ENCODE measurements around the gene CP. TPM values are rescaled to one million over a fixed set of nuclear protein-coding genes. Genes with fewer than 3 reads are reported as not detected.
A peak's percentile ranks its signal among the peaks of the same experiment; 100 is the strongest.

CP gene
- total RNA-seq, 5 donors from 2014 or later (not counting 1 experiment from before 2014, with no cell fraction given), result 0.69 to 1.9 (median 0.73) TPM; not detected in 2

GRCh38 chr3:149181182-149181581 lies 40.4 kb downstream of the CP start:
- Mint-ChIP-seq H3K27me3 (no peaks in the 10 kb centered on the region), H3K4me1 (no peaks in the 10 kb centered on the region), H3K27ac (no peak overlapping the region), H3K4me3 (no peak overlapping the region), H3K36me3 (peaks cover 7% of the 10 kb centered on the region), H3K9me3 (no peaks in the 10 kb centered on the region)
- WGBS (ENCODE audit: insufficient coverage), result 88% methylated on average over 2 of the region's 2 CpGs
- no peak for DNase-seq
- ATAC-seq (replicated peaks in 1 of 4), result no peak
- H3K4me1 ChIP-seq (ENCODE audit: control insufficient read depth in 1 of 2, extremely low read depth in 1 of 2, insufficient read depth in 2 of 2, low read length in 2 of 2), result no peaks in the 10 kb centered on the region
- H3K27ac ChIP-seq (ENCODE audit: low read length), result no peak overlapping the region
- no peak overlapping the region for H3K4me3 ChIP-seq (ENCODE audit: control insufficient read depth in 1 of 2, extremely low read depth in 1 of 2, low read length in 1 of 2)
- H3K27me3 ChIP-seq (replicated peaks in 1 of 2; ENCODE audit: control insufficient read depth in 2 of 2, extremely low read depth in 1 of 2, insufficient read depth in 2 of 2, low read length in 1 of 2), result no peaks in the 10 kb centered on the region
- peaks cover 0 to 16% of the 10 kb centered on the region in 2 donors for H3K36me3 ChIP-seq (ENCODE audit: control insufficient read depth in 2 of 2, extremely low read depth in 1 of 2, insufficient read depth in 1 of 2, low read length in 1 of 2)
- CTCF ChIA-PET, result no interaction called here
- POLR2A ChIA-PET, result no interaction called here
- no peaks in the 10 kb centered on the region for H3K9me3 ChIP-seq

DNA sequence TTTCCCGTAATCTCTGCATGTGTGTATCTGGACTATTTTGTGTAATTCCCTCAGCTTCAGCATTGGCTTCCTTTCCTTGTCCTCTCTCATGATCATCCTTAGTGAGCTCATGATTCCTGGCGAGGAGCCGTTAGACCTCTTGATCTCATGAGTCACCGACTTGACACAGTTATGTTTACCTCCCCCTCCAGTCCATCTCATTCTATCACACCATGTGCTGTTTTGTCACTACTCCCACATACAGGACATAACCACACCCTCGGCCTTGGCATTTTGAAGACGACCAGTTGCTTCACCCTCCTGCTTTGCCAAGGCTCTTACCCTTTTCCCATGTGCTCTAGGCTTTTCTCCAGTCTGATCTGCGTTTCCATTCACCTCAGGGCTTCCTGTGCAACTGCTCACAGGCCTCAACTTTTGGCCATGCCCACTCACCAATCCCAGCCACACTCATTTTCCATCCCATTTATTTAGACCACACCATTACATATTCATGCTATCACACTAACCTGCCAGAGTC lies 41.5 kb downstream of the CP start:
- H3K9me3 Mint-ChIP-seq, result no peaks in the 10 kb centered on the region
- Histone ChIP-seq H3K27me3 (replicated peaks in 1 of 2; ENCODE audit: control insufficient read depth in 2 of 2, extremely low read depth in 1 of 2, insufficient read depth in 2 of 2, low read length in 1 of 2) (no peaks in the 10 kb centered on the region), H3K4me3 (ENCODE audit: control insufficient read depth in 1 of 2, extremely low read depth in 1 of 2, low read length in 1 of 2) (no peak overlapping the region), H3K9me3 (no peaks in the 10 kb centered on the region), H3K27ac (ENCODE audit: low read length) (no peak overlapping the region), H3K36me3 (ENCODE audit: control insufficient read depth in 2 of 2, extremely low read depth in 1 of 2, insufficient read depth in 1 of 2, low read length in 1 of 2) (peaks cover 0 to 16% of the 10 kb centered on the region in 2 donors), H3K4me1 (ENCODE audit: control insufficient read depth in 1 of 2, extremely low read depth in 1 of 2, insufficient read depth in 2 of 2, low read length in 2 of 2) (no peaks in the 10 kb centered on the region)
- ChIA-PET POLR2A (no interaction called here), CTCF (no interaction called here)
- 75% methylated on average over 6 of the region's 7 CpGs for WGBS (ENCODE audit: insufficient coverage)
- H3K4me3 Mint-ChIP-seq, result no peak overlapping the region
- no peak overlapping the region for H3K27ac Mint-ChIP-seq
- ATAC-seq (replicated peaks in 1 of 4) (no peak), DNase-seq (no peak)
- H3K4me1 Mint-ChIP-seq, result peaks cover 0 to under 1% (median under 1%) of the 10 kb centered on the region in 3 donors
- no peaks in the 10 kb centered on the region for H3K27me3 Mint-ChIP-seq
- peaks cover 12% of the 10 kb centered on the region for H3K36me3 Mint-ChIP-seq

DNA sequence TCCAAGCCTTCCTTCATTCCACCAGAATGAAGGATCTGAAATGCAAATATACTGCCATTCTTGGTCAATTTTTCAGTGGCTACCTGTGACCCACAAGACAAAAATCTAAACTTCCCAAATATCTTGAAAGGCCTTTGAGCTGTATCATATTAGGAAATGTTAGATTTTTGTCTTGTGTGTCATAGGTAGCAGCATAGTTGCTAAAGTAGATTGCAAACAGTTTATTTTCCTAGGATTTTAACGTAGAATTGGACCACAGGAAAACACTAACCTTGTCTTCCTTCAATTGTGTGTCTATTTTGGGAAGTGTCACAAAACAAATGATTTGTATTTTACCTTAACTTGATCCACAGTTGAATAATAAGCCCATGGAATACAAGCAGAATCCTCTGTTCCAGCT lies 42.4 kb downstream of the CP start:
- no peak overlapping the region for H3K27ac Mint-ChIP-seq

GRCh38 chr3:149177122-149177521 lies 44.5 kb downstream of the CP start:
- Mint-ChIP-seq H3K4me3 (no peak overlapping the region), H3K9me3 (no peaks in the 10 kb centered on the region), H3K36me3 (peaks cover 35% of the 10 kb centered on the region), H3K27me3 (no peaks in the 10 kb centered on the region), H3K4me1 (peaks cover 7 to 13% (median 7%) of the 10 kb centered on the region in 3 donors), H3K27ac (no peak overlapping the region)
- DNase-seq (no peak), ATAC-seq (replicated peaks in 1 of 4) (no peak)
- ChIA-PET CTCF (interaction anchor here (0.6 kb wide), 2 partner anchors 10 to 136 kb away, joined by 3 to 4 read pairs; no protein-coding TSS in a partner anchor), POLR2A (no interaction called here)
- Histone ChIP-seq H3K4me3 (ENCODE audit: control insufficient read depth in 1 of 2, extremely low read depth in 1 of 2, low read length in 1 of 2) (no peak overlapping the region), H3K4me1 (ENCODE audit: control insufficient read depth in 1 of 2, extremely low read depth in 1 of 2, insufficient read depth in 2 of 2, low read length in 2 of 2) (no peaks in the 10 kb centered on the region), H3K9me3 (no peaks in the 10 kb centered on the region), H3K27me3 (replicated peaks in 1 of 2; ENCODE audit: control insufficient read depth in 2 of 2, extremely low read depth in 1 of 2, insufficient read depth in 2 of 2, low read length in 1 of 2) (no peaks in the 10 kb centered on the region), H3K27ac (ENCODE audit: low read length) (no peak overlapping the region), H3K36me3 (ENCODE audit: control insufficient read depth in 2 of 2, extremely low read depth in 1 of 2, insufficient read depth in 1 of 2, low read length in 1 of 2) (peaks cover 0 to 19% of the 10 kb centered on the region in 2 donors)
- WGBS (ENCODE audit: insufficient coverage), result no CpG with 5 or more reads among the region's 1 CpG

More for the DNA sequence above, 42.4 kb downstream of the CP start:
- H3K9me3 Mint-ChIP-seq, result no peaks in the 10 kb centered on the region
- CTCF ChIA-PET, result no interaction called here
- peaks cover 3 to 10% (median 6%) of the 10 kb centered on the region in 3 donors for H3K4me1 Mint-ChIP-seq
- POLR2A ChIA-PET, result interaction anchor here in 1 of 2 donors (0.7 kb wide), 1 partner anchor 96 kb away, joined by 5 read pairs; no protein-coding TSS in a partner anchor
- peaks cover 18% of the 10 kb centered on the region for H3K36me3 Mint-ChIP-seq
- H3K9me3 ChIP-seq, result no peaks in the 10 kb centered on the region
- H3K27me3 Mint-ChIP-seq, result no peaks in the 10 kb centered on the region
- H3K4me3 Mint-ChIP-seq, result no peak overlapping the region
- no peaks in the 10 kb centered on the region for H3K4me1 ChIP-seq (ENCODE audit: control insufficient read depth in 1 of 2, extremely low read depth in 1 of 2, insufficient read depth in 2 of 2, low read length in 2 of 2)
- no peaks in the 10 kb centered on the region for H3K27me3 ChIP-seq (replicated peaks in 1 of 2; ENCODE audit: control insufficient read depth in 2 of 2, extremely low read depth in 1 of 2, insufficient read depth in 2 of 2, low read length in 1 of 2)
- no CpG with 5 or more reads among the region's 1 CpG for whole genome bisulfite sequencing (ENCODE audit: insufficient coverage)
- no peak overlapping the region for H3K27ac ChIP-seq (ENCODE audit: low read length)
- H3K36me3 ChIP-seq (ENCODE audit: control insufficient read depth in 2 of 2, extremely low read depth in 1 of 2, insufficient read depth in 1 of 2, low read length in 1 of 2), result peaks cover 0 to 16% of the 10 kb centered on the region in 2 donors
- no peak overlapping the region for H3K4me3 ChIP-seq (ENCODE audit: control insufficient read depth in 1 of 2, extremely low read depth in 1 of 2, low read length in 1 of 2)
- no peak for DNase-seq
- no peak for ATAC-seq (replicated peaks in 1 of 4)

GRCh38 chr3:149174901-149175300 lies 46.7 kb downstream of the CP start:
- Mint-ChIP-seq H3K27ac (no peak overlapping the region), H3K4me3 (no peak overlapping the region), H3K4me1 (peaks cover 7 to 13% (median 7%) of the 10 kb centered on the region in 3 donors), H3K9me3 (no peaks in the 10 kb centered on the region), H3K36me3 (peaks cover 48% of the 10 kb centered on the region), H3K27me3 (no peaks in the 10 kb centered on the region)
- ChIA-PET CTCF (interaction anchor here in 1 of 2 donors (0.6 kb wide), 1 partner anchor 1116 kb away, joined by 3 read pairs; no protein-coding TSS in a partner anchor), POLR2A (interaction anchor here in 1 of 2 donors (0.5 kb wide), 1 partner anchor 9 kb away, joined by 3 read pairs; no protein-coding TSS in a partner anchor)
- H3K4me3 ChIP-seq (ENCODE audit: control insufficient read depth in 1 of 2, extremely low read depth in 1 of 2, low read length in 1 of 2), result no peak overlapping the region
- H3K27me3 ChIP-seq (replicated peaks in 1 of 2; ENCODE audit: control insufficient read depth in 2 of 2, extremely low read depth in 1 of 2, insufficient read depth in 2 of 2, low read length in 1 of 2), result no peaks in the 10 kb centered on the region
- H3K27ac ChIP-seq (ENCODE audit: low read length), result no peak overlapping the region
- H3K36me3 ChIP-seq (ENCODE audit: control insufficient read depth in 2 of 2, extremely low read depth in 1 of 2, insufficient read depth in 1 of 2, low read length in 1 of 2), result peaks cover 5 to 27% of the 10 kb centered on the region in 2 donors
- DNase-seq, result peak in 1 of 35 experiments; percentile 25
- H3K9me3 ChIP-seq, result no peaks in the 10 kb centered on the region
- no peaks in the 10 kb centered on the region for H3K4me1 ChIP-seq (ENCODE audit: control insufficient read depth in 1 of 2, extremely low read depth in 1 of 2, insufficient read depth in 2 of 2, low read length in 2 of 2)
- WGBS (ENCODE audit: insufficient coverage), result no CpG with 5 or more reads among the region's 3 CpGs
- no peak for ATAC-seq (replicated peaks in 1 of 4)

DNA sequence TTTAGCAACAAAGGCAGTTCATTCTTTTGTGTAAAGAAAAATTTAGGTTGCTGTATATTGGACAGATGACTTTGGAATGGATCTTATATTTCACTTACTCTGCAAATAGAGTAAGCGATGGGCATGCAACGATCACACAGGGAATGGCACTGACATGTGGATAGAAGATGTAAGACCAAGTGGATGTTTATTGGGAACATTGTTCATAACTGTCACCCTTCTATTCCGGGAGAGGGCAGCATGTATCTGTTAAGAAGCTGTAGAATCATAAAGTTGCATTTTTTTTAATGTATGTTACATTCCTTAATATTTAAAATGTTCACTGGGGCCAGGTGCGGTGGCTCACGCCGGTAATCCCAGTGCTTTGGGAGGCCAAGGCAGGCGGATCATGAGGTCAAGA lies 51.0 kb downstream of the CP start:
- peaks cover 71% of the 10 kb centered on the region for H3K36me3 Mint-ChIP-seq
- no CpG with 5 or more reads among the region's 7 CpGs for WGBS (ENCODE audit: insufficient coverage)
- POLR2A ChIA-PET, result no interaction called here

More for the DNA sequence above, 51.0 kb downstream of the CP start:
- CTCF ChIA-PET, result interaction anchor here in 1 of 2 donors (0.6 kb wide), 1 partner anchor 20 kb away, joined by 3 read pairs; no protein-coding TSS in a partner anchor
- Histone ChIP-seq H3K27ac (ENCODE audit: low read length) (no peak overlapping the region), H3K4me1 (ENCODE audit: control insufficient read depth in 1 of 2, extremely low read depth in 1 of 2, insufficient read depth in 2 of 2, low read length in 2 of 2) (no peaks in the 10 kb centered on the region), H3K9me3 (no peaks in the 10 kb centered on the region), H3K4me3 (ENCODE audit: control insufficient read depth in 1 of 2, extremely low read depth in 1 of 2, low read length in 1 of 2) (no peak overlapping the region), H3K36me3 (ENCODE audit: control insufficient read depth in 2 of 2, extremely low read depth in 1 of 2, insufficient read depth in 1 of 2, low read length in 1 of 2) (peaks cover 5 to 52% of the 10 kb centered on the region in 2 donors), H3K27me3 (replicated peaks in 1 of 2; ENCODE audit: control insufficient read depth in 2 of 2, extremely low read depth in 1 of 2, insufficient read depth in 2 of 2, low read length in 1 of 2) (no peaks in the 10 kb centered on the region)
- Mint-ChIP-seq H3K27ac (no peak overlapping the region), H3K27me3 (no peaks in the 10 kb centered on the region), H3K4me3 (no peak overlapping the region), H3K9me3 (no peaks in the 10 kb centered on the region), H3K4me1 (peaks cover 7 to 13% (median 7%) of the 10 kb centered on the region in 3 donors)
- ATAC-seq (replicated peaks in 1 of 4) (no peak), DNase-seq (no peak)
